Heart left ventricle (tissue), 16 donors: ENCODE results near the gene MKKS. TPM values are rescaled to one million over a fixed set of nuclear protein-coding genes. Genes with fewer than 3 reads are reported as not detected.

Source experiments
- ATAC-seq, 4 donors: fragments of 200-7000 bp; cut with Tn5 transposase; one replicate each; pipeline ENCODE4 v1.9.1; 2020 to 2022; ENCODE audit warnings: moderate library complexity in 4 of 4, mild to moderate bottlenecking in 3 of 4, moderate number of reproducible peaks in 1 of 4
- DNase-seq, 5 donors: peaks; one replicate each; pipeline ENCODE4 v3.0.0-alpha.2; 2020
- H3K27ac ChIP-seq, 12 donors: fragments of 200-600 bp; sonication (generic) in 4 of 12; one replicate each; pipeline versions ENCODE4 v1.5.0 to v1.8.0; 2016 to 2022; ENCODE audit warnings: mild to moderate bottlenecking in 2 of 12
- H3K27me3 ChIP-seq, 9 donors: fragments of 200-600 bp; sonication (generic) in 2 of 9; one replicate each; pipeline versions ENCODE4 v1.5.1 to v1.8.0; 2016 to 2022; ENCODE audit warnings: mild to moderate bottlenecking in 3 of 9
- H3K36me3 ChIP-seq, 9 donors: fragments of 200-600 bp; sonication (generic) in 2 of 9; one replicate each; pipeline versions ENCODE4 v1.5.0 to v1.8.0; 2018 to 2022; ENCODE audit warnings: mild to moderate bottlenecking in 2 of 9
- H3K4me1 ChIP-seq, 12 donors: fragments of 200-600 bp; sonication (generic) in 4 of 12; one replicate each; pipeline versions ENCODE4 v1.5.0 to v1.8.0; 2016 to 2022; ENCODE audit warnings: mild to moderate bottlenecking in 3 of 12
- H3K4me3 ChIP-seq, 12 donors: fragments of 200-600 bp; sonication (generic) in 4 of 12; one replicate each; pipeline versions ENCODE4 v1.5.0 to v1.8.0; 2017 to 2022; ENCODE audit warnings: mild to moderate bottlenecking in 9 of 12, moderate library complexity in 4 of 12
- H3K9me3 ChIP-seq, 12 donors: fragments of 200-600 bp; sonication (generic) in 4 of 12; one replicate each; pipeline versions ENCODE4 v1.5.0 to v1.8.0; 2016 to 2022; ENCODE audit warnings: mild to moderate bottlenecking in 1 of 12
- CTCF ChIP-seq, 12 donors: fragments of 200-600 bp; sonication (generic) in 4 of 12; IDR thresholded peaks; one replicate each; pipeline versions ENCODE4 v1.5.0 to v1.8.0; 2018 to 2022; ENCODE audit warnings: antibody characterized with exemption in 12 of 12, mild to moderate bottlenecking in 5 of 12
- POLR2A ChIP-seq, 2 donors: fragments of 450-650 bp; IDR thresholded peaks; one replicate each; pipeline ENCODE4 v1.6.1; 2017; ENCODE audit warnings: antibody characterized with exemption in 2 of 2, mild to moderate bottlenecking in 2 of 2, moderate library complexity in 2 of 2
- WGBS, 4 donors: extraction: QIAGEN DNeasy Blood & Tissue Kit in 2 of 4; methylation state at CpG; one replicate each; pipeline versions ENCODE4 v1.1.5 to v1.1.7; 2013 to 2018; 5-methylcytosine and 5-hydroxymethylcytosine counted together
- intact Hi-C, 10 donors: fragments of 100-400 bp; cut with DNase I; formaldehyde crosslinking; loops; one replicate each; pipeline versions ENCODE4 v1.11.1 to v1.14.2; 2022
- polyA plus RNA-seq, 2 donors: library from polyadenylated mRNA; stranded (reverse); fragments of 200-250 nt; gene quantifications; one replicate each; pipeline ENCODE4 v1.2.3, GENCODE V29; 2013
- total RNA-seq, 9 donors: library from RNA; depleted of rRNA in 2 of 9; stranded (reverse); fragments of >200 nt in 2 of 9; fragmentation: NEBNext Ultra II Directional in 3 of 9; extraction: Animal tissue kit (Norgen Biotek cat#: 25700) in 3 of 9; gene quantifications; one replicate each; pipeline versions ENCODE4 v1.1.0 to v1.2.4, GENCODE V29; 2016 to 2023
- donor health status: ischemic (EF 13 %, LVEDD 7.1; RV severe dilation, severe dysfunction).
- donor health status: healthy with polysubstance abuse.
- donor health status: DM: no; HTN: yes; CAD: no.
- donor health status: DM: no; HTN: no; CAD: no.
- donor health status: ischemic (EF 25% LVEDD 6.9; RV normal size, moderate dysfunction).
- donor health status: ischemic (EF 25% LVEDD 5.7; RV mildly dilated, moderate dysfunction).
- donor health status: healthy.
- donor health status: DM: yes; HTN: yes; CAD: no.
- donor health status: ischemic (EF 35%, LVEDD 5.7; RV mildly dilated, moderate dysfunction).
- donor health status: nonischemic (EF 11% LVEDD 7.7; RV severe dilation, severe dysfunction).
- donor health status: DM: yes; HTN: yes; CAD: no.
- donor health status: PGD.
- donor health status: ischemic (EF 29% LVEDD 5.4; RV normal size, mild dysfunction).
- donor health status: nonischemic (EF 23%, LVEDD 6.1; RV moderate dilation, normal function).

The MKKS gene
- total and polyA plus RNA-seq, 11 donors = 12.0 to 30.1 (median 19.0) TPM

DNA sequence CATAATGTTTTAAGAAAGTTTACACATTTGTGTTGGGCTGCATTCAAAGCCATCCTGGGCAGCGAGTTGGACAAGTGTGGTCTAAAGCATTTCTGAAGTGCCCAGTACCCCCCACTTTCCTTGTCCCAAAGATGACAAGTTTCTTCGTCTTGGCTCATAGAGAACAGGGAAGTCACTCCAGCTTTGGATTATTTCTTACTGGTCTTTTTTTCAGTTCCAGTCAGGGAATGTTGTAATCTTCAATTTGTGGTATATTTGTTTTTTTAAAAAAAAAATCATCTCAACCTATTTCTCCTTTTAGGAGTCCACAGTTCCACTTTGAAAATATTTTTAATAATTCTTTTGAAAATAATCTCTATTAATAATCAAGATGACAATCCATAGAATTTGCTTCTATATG, 35.0 kb upstream of the MKKS start:
- no peak overlapping the region for H3K4me3 ChIP-seq
- intact Hi-C loops = loop anchor here in 7 of 10 donors (2.0 to 10.0 kb wide), 8 partner anchors 83 to 1076 kb away; partner anchors contain the start of gene JAG1 (in 2 of the 7)
- peak overlapping the region in 1 of 12 donors; percentile 50 for H3K27ac ChIP-seq
- H3K36me3 ChIP-seq = no peaks in the 10 kb centered on the region
- TF ChIP-seq CTCF (IDR thresholded peaks at IDR 0.05) = no peak
- no peak for TF ChIP-seq POLR2A (IDR thresholded peaks at IDR 0.05)
- DNase-seq = no peak
- H3K27me3 ChIP-seq = no peaks in the 10 kb centered on the region
- WGBS, 4 donors = 79 to 84% (median 83%) methylated on average over 2 of the region's 2 CpGs
- H3K4me1 ChIP-seq = peaks cover 0 to 57% (median 32%) of the 10 kb centered on the region in 12 donors
- no peaks in the 10 kb centered on the region for H3K9me3 ChIP-seq
- no peak for ATAC-seq

GRCh38 chr20:10468340-10468845, 34.4 kb upstream of the MKKS start:
- Histone ChIP-seq H3K36me3 (no peaks in the 10 kb centered on the region), H3K27me3 (no peaks in the 10 kb centered on the region), H3K9me3 (peaks cover 0 to 2% (median 0%) of the 10 kb centered on the region in 12 donors), H3K4me1 (peaks cover 0 to 50% (median 32%) of the 10 kb centered on the region in 12 donors), H3K27ac (peak overlapping the region in 3 of 12 donors; percentile 50 to 69 (median 55)), H3K4me3 (no peak overlapping the region)
- intact Hi-C loops = loop anchor here in 7 of 10 donors (2.0 to 10.0 kb wide), 8 partner anchors 84 to 1076 kb away; partner anchors contain the start of gene JAG1 (in 2 of the 7)
- 49 to 73% (median 56%) methylated on average over 2 of the region's 2 CpGs for WGBS, 4 donors
- TF ChIP-seq CTCF (IDR thresholded peaks at IDR 0.05) (no peak), POLR2A (IDR thresholded peaks at IDR 0.05) (no peak)
- no peak for ATAC-seq
- no peak for DNase-seq

DNA sequence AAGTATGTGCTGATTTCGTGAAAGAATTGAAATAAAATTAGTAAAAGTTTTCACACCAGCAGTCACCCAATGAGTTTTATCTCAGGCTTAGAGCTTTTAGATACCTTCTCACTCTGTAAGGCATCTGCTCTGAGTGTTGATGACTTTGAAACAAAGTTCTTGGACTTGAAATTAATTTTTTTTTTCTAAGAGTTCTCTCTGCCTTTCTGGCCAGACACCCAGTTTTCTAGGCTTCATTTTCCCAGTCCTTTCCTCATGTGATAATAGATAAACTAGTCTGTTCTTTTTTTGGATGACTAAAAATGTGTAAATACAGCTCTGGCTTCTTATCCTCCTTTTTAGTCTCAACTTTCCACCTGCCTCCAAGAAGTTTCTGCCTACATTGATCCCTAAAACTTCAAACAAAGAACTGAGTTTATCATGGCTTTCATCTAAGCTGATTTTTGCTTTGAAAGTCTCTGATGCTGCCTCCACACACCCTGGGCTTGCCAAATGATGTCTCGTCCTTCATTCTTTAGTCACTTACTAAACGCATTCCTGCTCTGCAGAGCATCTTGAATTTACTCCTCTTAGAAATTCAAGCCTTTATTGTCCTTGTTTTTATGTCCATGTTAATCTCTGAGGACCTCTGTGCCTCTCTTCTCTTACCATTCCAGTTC, 33.8 kb upstream of the MKKS start:
- Histone ChIP-seq H3K4me3 (no peak overlapping the region), H3K27me3 (no peaks in the 10 kb centered on the region), H3K36me3 (no peaks in the 10 kb centered on the region), H3K27ac (peak overlapping the region in 6 of 12 donors; percentile 50 to 69 (median 57)), H3K4me1 (peaks cover 0 to 45% (median 31%) of the 10 kb centered on the region in 12 donors), H3K9me3 (peaks cover 0 to 3% (median 0%) of the 10 kb centered on the region in 12 donors)
- TF ChIP-seq CTCF (IDR thresholded peaks at IDR 0.05) (no peak), POLR2A (IDR thresholded peaks at IDR 0.05) (no peak)
- intact Hi-C loops = loop anchor here in 8 of 10 donors (2.0 to 10.0 kb wide), 10 partner anchors 33 to 1077 kb away; partner anchors contain the start of genes JAG1 (in 2 of the 8), MKKS (in 2 of the 8) and SLX4IP (in 2 of the 8)
- ATAC-seq (no peak), DNase-seq (no peak)
- WGBS, 4 donors = 43 to 63% (median 57%) methylated on average over 3 of the region's 3 CpGs

- WGBS, 4 donors = 47 to 66% (median 57%) methylated on average over 3 of the region's 3 CpGs
- H3K4me3 ChIP-seq = peak overlapping the region in 6 of 12 donors; percentile 5 to 41 (median 12)
- DNase-seq (no peak), ATAC-seq (no peak)
- no peaks in the 10 kb centered on the region for H3K36me3 ChIP-seq
- intact Hi-C loops = loop anchor here in 8 of 10 donors (2.0 to 10.0 kb wide), 9 partner anchors 32 to 1078 kb away; partner anchors contain the start of genes JAG1 (in 2 of the 8), MKKS (in 2 of the 8) and SLX4IP (in 2 of the 8)
- H3K4me1 ChIP-seq = peaks cover 0 to 52% (median 31%) of the 10 kb centered on the region in 12 donors
- peaks cover 0 to 3% (median 0%) of the 10 kb centered on the region in 12 donors for H3K9me3 ChIP-seq
- H3K27me3 ChIP-seq = no peaks in the 10 kb centered on the region
- no peak for TF ChIP-seq CTCF (IDR thresholded peaks at IDR 0.05)
- TF ChIP-seq POLR2A (IDR thresholded peaks at IDR 0.05) = no peak
- H3K27ac ChIP-seq = peak overlapping the region in 10 of 12 donors; percentile 1 to 69 (median 50)
These were observed 32.8 kb upstream of the MKKS start for GRCh38 chr20:10466855-10467254.
